Keratinocyte (primary cell): Measurements from ENCODE around the gene PGAM2.

Source experiments
- EZH2 ChIP-seq: IDR thresholded peaks from one replicate; pipeline ENCODE4 v1.6.1; 2012; ENCODE audit warnings: inconsistent platforms, mild to moderate bottlenecking, low read length, moderate library complexity
- TF ChIP-seq, protein P1 (sequence below), 3 experiments: IDR thresholded peaks in 1 of 3; conservative IDR thresholded peaks in 1 of 3; optimal IDR thresholded peaks in 1 of 3; 2 replicates in 2 of 3; 3 replicates in 1 of 3; pipeline versions ENCODE3 to v1.5.1; 2011; ENCODE audit warnings: low read length in 3 of 3, mild to moderate bottlenecking in 3 of 3, moderate library complexity in 2 of 3, control low read depth in 1 of 3, inconsistent platforms in 1 of 3; ENCODE audit not compliant: insufficient read depth in 2 of 3; ENCODE audit errors: extremely low read depth in 1 of 3

GRCh38 chr7:44046321-44047061 is 18.9 kb downstream of the PGAM2 start:
- TF ChIP-seq EZH2, result no peak
- TF ChIP-seq, protein P1, sequence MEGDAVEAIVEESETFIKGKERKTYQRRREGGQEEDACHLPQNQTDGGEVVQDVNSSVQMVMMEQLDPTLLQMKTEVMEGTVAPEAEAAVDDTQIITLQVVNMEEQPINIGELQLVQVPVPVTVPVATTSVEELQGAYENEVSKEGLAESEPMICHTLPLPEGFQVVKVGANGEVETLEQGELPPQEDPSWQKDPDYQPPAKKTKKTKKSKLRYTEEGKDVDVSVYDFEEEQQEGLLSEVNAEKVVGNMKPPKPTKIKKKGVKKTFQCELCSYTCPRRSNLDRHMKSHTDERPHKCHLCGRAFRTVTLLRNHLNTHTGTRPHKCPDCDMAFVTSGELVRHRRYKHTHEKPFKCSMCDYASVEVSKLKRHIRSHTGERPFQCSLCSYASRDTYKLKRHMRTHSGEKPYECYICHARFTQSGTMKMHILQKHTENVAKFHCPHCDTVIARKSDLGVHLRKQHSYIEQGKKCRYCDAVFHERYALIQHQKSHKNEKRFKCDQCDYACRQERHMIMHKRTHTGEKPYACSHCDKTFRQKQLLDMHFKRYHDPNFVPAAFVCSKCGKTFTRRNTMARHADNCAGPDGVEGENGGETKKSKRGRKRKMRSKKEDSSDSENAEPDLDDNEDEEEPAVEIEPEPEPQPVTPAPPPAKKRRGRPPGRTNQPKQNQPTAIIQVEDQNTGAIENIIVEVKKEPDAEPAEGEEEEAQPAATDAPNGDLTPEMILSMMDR (optimal IDR thresholded peaks at IDR 0.05 in 1 of 3, IDR thresholded peaks at IDR 0.05 in 1 of 3, conservative IDR thresholded peaks at IDR 0.05 in 1 of 3; ENCODE audit: extremely low read depth in 1 of 3, insufficient read depth in 2 of 3, low read length in 3 of 3), result no peak
